Measurements from ENCODE around the gene KCNMA1.

Gene KCNMA1

DNA sequence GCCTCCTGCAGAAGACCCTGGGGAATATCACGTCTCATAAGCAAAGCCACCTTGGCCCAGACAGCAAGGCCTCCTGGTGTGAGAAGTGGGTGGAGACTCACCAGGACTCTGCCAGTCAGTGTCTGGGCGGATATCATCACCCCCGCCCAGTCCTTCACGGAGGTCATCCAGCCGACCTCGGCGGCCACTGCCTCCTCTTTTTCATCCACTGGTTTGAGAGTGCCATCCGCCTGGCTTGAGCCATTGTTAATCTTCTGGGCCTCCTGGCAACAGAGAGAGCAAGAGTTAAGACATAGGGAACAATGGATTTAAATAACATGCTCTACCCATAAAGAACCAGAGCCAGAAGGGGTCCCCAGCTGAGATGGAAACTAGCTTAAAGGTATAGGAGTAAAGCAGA, 233.8 kb downstream of the KCNMA1 start:
- no peak for DNase-seq (ENCODE audit: low read depth)
- no peak for TF ChIP-seq CTCF (IDR thresholded peaks at IDR 0.05; ENCODE audit: insufficient read depth, low read depth, low read length, missing control alignments)
- no peak overlapping the region for H3K4me3 ChIP-seq (ENCODE audit: low read depth, low read length)

DNA sequence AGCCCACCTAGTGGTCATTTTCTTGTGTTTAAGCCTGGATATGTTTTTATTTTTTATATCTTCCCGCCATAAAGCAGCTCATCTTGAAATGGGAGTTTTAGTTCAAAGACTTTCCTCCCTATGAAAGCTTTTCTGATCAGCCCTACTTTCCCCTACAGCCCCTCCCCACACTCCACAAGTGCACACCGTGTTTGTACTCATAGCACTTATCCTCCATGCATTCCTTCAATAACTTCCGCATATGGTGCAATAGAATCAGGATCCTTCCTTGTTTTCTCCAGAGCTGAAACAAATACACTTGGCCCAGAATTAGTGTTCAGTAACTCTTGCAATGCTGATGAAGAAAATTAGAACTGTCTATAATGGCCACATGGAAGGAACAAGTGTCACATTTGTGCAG, 235.9 kb downstream of the KCNMA1 start:
- TF ChIP-seq CTCF (IDR thresholded peaks at IDR 0.05; ENCODE audit: insufficient read depth, low read depth, low read length, missing control alignments) = no peak
- DNase-seq (ENCODE audit: low read depth) = no peak
- H3K4me3 ChIP-seq (ENCODE audit: low read depth, low read length) = no peak overlapping the region

- TF ChIP-seq CTCF (IDR thresholded peaks at IDR 0.05; ENCODE audit: insufficient read depth, low read depth, low read length, missing control alignments) = no peak
- H3K4me3 ChIP-seq (ENCODE audit: low read depth, low read length) = no peak overlapping the region
- DNase-seq (ENCODE audit: low read depth) = no peak
Observed at GRCh38 chr10:77400033-77400432, 237.6 kb downstream of the KCNMA1 start.

DNA sequence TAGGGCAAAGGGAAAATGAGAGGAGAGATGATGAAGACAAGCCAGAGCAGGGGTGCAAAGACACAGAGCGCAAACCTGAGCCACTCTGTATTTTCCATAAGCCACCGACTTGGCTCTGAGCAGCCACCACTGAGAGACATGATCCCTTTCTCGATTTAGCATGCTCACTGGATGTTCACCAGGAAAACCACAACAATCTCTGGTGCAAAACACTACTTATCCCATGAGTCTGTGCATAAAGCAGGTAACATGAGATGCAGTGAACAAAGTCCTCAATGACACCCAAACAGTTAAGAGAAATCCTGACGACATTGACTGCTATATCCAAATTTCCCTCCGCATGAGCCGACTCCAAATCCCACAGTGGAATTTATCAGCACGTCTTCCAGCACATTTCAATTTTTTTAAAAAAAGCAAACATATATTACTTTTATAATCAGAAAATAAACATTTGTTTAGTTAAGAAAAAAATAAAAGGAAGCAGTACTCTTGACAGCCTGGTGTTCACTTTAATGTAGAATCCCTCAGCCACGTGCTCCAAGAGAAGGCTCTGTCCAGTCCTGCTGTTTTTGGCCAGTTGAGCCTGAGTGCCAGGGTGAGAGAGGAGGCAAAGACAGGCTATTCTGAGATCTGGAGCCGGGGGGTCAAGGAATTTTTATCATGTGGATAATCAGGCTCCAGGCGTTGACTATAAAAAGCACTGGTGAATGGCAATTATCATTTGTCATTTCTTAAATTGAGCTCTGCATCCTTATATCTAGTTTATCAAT, 238.4 kb downstream of the KCNMA1 start:
- H3K4me3 ChIP-seq (ENCODE audit: low read depth, low read length) = no peak overlapping the region
- DNase-seq (ENCODE audit: low read depth) = no peak
- TF ChIP-seq CTCF (IDR thresholded peaks at IDR 0.05; ENCODE audit: insufficient read depth, low read depth, low read length, missing control alignments) = no peak

DNA sequence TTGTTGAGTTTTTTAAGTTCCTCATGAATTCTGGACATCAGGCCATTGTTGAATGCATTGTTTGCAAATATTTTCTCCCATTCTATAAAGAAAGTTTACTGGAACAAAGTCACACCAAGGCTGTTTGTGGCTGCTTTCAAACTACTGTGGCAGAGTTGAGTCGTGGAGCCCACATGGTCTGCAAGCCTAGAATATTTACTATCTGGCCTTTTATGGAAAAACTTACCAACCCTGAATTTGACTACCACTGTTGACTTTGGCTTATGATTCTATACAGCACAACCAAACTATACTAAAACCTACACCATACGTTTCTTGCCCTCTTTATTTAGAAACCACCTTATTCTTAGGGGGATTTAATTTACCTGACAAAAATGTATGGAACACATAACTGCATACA, 239.1 kb downstream of the KCNMA1 start:
- H3K4me3 ChIP-seq (ENCODE audit: low read depth, low read length) = no peak overlapping the region
- no peak for TF ChIP-seq CTCF (IDR thresholded peaks at IDR 0.05; ENCODE audit: insufficient read depth, low read depth, low read length, missing control alignments)
- DNase-seq (ENCODE audit: low read depth) = no peak

DNA sequence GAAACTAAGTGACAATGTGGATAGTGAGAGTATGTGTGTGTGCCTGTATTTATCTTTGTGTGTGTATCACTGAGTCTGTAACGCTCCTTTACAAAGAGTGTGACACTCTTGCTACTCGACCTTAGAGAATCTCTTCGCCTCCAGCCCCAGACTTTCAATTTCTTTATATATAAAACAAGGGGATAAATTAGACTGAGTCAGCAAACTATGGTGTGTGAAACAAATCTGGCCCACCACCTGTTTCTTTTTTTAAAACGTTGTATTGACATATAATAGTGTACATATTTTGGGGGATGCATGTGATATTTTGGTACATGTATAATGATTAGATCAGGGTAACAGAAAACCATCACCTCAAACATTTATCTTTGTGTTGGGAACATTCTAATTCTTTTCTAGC, 240.5 kb downstream of the KCNMA1 start:
- DNase-seq (ENCODE audit: low read depth) = no peak
- no peak overlapping the region for H3K4me3 ChIP-seq (ENCODE audit: low read depth, low read length)
- no peak for TF ChIP-seq CTCF (IDR thresholded peaks at IDR 0.05; ENCODE audit: insufficient read depth, low read depth, low read length, missing control alignments)

- H3K4me3 ChIP-seq (ENCODE audit: low read depth, low read length) = no peak overlapping the region
- no peak for DNase-seq (ENCODE audit: low read depth)
- TF ChIP-seq CTCF (IDR thresholded peaks at IDR 0.05; ENCODE audit: insufficient read depth, low read depth, low read length, missing control alignments) = no peak
Observed at GRCh38 chr10:77396290-77396689, 241.3 kb downstream of the KCNMA1 start.

All from GM12865 (cell line).